Stimulated activated CD4-positive, alpha-beta T cell treated with anti-CD3 and anti-CD28 coated beads, Interleukin-12 subunit alpha, Interleukin-12 subunit beta, amount 100 ng/mL, for 48 hours (primary cell): Measurements from ENCODE around the gene TDO2.
"Not testable (repeated sequence)": the region's sequence is repeated elsewhere in the genome, so short reads cannot be mapped to it uniquely, and the experiment has no call there.

Experiments used
- DNase-seq, 3 donors: peaks; one replicate each; pipeline ENCODE4 v3.0.0-alpha.2; 2020; ENCODE audit warnings: low read depth in 2 of 3, low spot score in 1 of 3

TDO2 gene

GRCh38 chr4:155903453-155903852, at the start of gene TDO2:
Gene TDO2, plus strand, starts transcription at chr4:155903696. Its CDS starts 63 bp downstream, at chr4:155903759.
- no peak for DNase-seq

GRCh38 chr4:155854582-155855226, 48.8 kb upstream of the TDO2 start:
- DNase-seq, result no peak

- DNase-seq, result no peak
Measured at GRCh38 chr4:155855897-155856296, 47.6 kb upstream of the TDO2 start.

GRCh38 chr4:155866177-155866576, 37.3 kb upstream of the TDO2 start, which contains the start of gene ASIC5:
Gene ASIC5, minus strand, starts transcription at chr4:155866277. Its CDS starts 51 bp downstream, at chr4:155866226.
- no peak for DNase-seq

GRCh38 chr4:155875878-155876277, 27.6 kb upstream of the TDO2 start:
- no peak for DNase-seq

GRCh38 chr4:155877971-155878370, 25.5 kb upstream of the TDO2 start:
- DNase-seq, result no peak

GRCh38 chr4:155878611-155879010, 24.9 kb upstream of the TDO2 start:
- DNase-seq, result no peak

- DNase-seq, result no peak
Measured at GRCh38 chr4:155879767-155880166, 23.7 kb upstream of the TDO2 start.

GRCh38 chr4:155881555-155881954, 21.9 kb upstream of the TDO2 start:
- no peak for DNase-seq

GRCh38 chr4:155883895-155884294, 19.6 kb upstream of the TDO2 start:
- DNase-seq, result no peak

- DNase-seq, result no peak
Measured at GRCh38 chr4:155885666-155886065, 17.8 kb upstream of the TDO2 start.

- DNase-seq, result no peak
Measured at GRCh38 chr4:155887045-155887444, 16.5 kb upstream of the TDO2 start.

GRCh38 chr4:155887847-155888570, 15.5 kb upstream of the TDO2 start:
- no peak for DNase-seq

GRCh38 chr4:155889031-155889793, 14.3 kb upstream of the TDO2 start:
- DNase-seq, result no peak

GRCh38 chr4:155889946-155890345, 13.6 kb upstream of the TDO2 start:
- DNase-seq, result no peak

GRCh38 chr4:155891058-155891457, 12.4 kb upstream of the TDO2 start:
- DNase-seq, result no peak

- DNase-seq, result not testable (repeated sequence)
Measured at GRCh38 chr4:155898371-155898770, 5.1 kb upstream of the TDO2 start.

GRCh38 chr4:155899891-155900290, 3.6 kb upstream of the TDO2 start:
- DNase-seq, result no peak

- DNase-seq, result no peak
Measured at GRCh38 chr4:155900381-155900780, 3.1 kb upstream of the TDO2 start.

GRCh38 chr4:155901013-155901412, 2.5 kb upstream of the TDO2 start:
- DNase-seq, result no peak

- DNase-seq, result no peak
Measured at GRCh38 chr4:155904331-155904730, 835 bp downstream of the TDO2 start.
